ENCODE results near the gene SAMMSON.
A peak's percentile ranks its signal among the peaks of the same experiment; 100 is the strongest.

Gene SAMMSON

DNA sequence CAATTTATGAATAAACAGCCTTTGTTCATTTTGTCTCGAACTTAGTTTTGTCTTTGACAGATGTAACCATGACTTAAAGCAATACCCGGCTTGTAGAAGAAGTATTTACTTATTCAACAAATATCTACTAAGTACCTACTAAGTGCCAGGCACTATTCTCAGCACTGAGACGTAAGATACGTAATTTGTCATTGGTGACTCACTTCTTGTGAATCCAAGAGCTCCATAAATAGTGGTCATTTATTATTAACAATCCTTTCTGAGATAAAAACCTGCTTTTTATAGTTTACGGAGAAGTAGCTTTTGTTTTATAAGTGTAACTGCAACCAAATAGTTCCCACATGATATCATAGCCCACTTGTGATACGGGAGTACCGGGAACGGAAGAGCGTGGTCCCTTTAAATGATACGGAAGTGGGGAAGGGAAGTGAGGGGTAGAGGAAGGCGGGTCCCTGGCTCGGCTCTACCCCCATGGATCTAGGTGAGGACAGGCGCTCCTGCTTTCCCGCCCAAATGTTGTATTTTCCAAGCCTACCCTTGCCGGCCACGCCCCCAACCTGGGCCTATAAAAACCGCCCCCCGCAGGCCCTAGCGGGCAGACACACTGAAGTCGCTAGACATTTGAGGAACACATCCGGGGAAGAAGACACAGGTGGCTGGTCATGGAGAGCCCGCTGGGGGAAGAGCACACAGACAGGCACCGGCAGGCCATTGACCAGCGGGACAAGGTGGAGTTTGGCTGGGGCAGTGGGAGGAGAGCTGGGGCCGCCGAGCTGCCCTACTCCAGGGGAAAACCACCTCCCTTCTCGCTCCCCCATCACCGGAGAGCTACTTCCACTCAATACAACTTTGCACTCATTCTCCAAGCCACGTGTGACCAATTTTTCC, at the start of gene SAMMSON:
SAMMSON (plus strand) TSS at position 594 of the 888 bp plus-strand sequence.
- H3K4me3 ChIP-seq (ENCODE audit: control insufficient read depth, low read depth, low read length), result peak within 1 kb of the TSS; percentile 31
- peak; percentile 49 for DNase-seq (ENCODE audit: low read depth)
- TF ChIP-seq, protein P1, sequence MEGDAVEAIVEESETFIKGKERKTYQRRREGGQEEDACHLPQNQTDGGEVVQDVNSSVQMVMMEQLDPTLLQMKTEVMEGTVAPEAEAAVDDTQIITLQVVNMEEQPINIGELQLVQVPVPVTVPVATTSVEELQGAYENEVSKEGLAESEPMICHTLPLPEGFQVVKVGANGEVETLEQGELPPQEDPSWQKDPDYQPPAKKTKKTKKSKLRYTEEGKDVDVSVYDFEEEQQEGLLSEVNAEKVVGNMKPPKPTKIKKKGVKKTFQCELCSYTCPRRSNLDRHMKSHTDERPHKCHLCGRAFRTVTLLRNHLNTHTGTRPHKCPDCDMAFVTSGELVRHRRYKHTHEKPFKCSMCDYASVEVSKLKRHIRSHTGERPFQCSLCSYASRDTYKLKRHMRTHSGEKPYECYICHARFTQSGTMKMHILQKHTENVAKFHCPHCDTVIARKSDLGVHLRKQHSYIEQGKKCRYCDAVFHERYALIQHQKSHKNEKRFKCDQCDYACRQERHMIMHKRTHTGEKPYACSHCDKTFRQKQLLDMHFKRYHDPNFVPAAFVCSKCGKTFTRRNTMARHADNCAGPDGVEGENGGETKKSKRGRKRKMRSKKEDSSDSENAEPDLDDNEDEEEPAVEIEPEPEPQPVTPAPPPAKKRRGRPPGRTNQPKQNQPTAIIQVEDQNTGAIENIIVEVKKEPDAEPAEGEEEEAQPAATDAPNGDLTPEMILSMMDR (conservative IDR thresholded peaks at IDR 0.05; ENCODE audit: control insufficient read depth, insufficient read depth, low read depth, low read length), result no peak

DNA sequence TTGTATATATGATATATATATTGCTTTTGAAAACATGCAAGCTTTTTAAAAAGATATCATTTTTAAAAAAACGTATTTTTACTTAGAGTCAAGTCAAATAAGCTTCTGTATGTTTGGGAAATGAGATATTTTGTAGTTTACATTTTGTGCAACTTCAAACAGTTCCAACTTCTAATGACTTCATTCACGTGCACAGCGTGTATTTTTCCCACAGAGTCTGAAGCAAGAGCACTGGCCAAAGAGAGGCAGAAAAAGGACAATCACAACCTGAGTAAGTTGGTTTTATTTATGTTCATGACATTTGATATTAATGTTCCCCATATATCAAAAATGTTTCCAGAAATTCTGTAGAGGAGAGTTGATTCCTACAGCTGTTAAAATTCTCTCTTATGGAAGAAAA, 47.9 kb upstream of the SAMMSON start:
- H3K4me3 ChIP-seq (ENCODE audit: control insufficient read depth, low read depth, low read length), result no peak overlapping the region
- TF ChIP-seq, protein P1 (conservative IDR thresholded peaks at IDR 0.05; ENCODE audit: control insufficient read depth, insufficient read depth, low read depth, low read length), result no peak
- no peak for DNase-seq (ENCODE audit: low read depth)

DNA sequence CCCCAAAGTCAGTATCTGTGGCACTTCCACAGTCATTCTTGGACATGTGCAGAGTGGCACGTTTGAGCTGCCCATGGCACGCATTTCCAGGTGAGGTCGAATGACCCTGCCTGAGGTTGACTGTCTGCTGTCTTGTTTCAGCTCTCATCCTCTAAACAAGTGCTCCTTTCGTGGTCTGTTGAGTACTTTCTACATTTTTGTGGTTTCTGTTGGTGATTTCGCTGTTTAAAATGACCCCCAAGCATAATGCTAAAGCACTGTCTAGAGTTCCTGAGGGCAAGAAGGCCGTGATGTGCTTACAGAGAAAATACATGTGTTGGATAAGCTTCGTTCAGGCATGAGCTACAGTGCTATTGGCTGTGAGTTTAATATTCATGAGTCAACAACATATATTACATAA, 40.0 kb upstream of the SAMMSON start:
- TF ChIP-seq, protein P1 (conservative IDR thresholded peaks at IDR 0.05; ENCODE audit: control insufficient read depth, insufficient read depth, low read depth, low read length), result no peak
- no peak overlapping the region for H3K4me3 ChIP-seq (ENCODE audit: control insufficient read depth, low read depth, low read length)
- no peak for DNase-seq (ENCODE audit: low read depth)

DNA sequence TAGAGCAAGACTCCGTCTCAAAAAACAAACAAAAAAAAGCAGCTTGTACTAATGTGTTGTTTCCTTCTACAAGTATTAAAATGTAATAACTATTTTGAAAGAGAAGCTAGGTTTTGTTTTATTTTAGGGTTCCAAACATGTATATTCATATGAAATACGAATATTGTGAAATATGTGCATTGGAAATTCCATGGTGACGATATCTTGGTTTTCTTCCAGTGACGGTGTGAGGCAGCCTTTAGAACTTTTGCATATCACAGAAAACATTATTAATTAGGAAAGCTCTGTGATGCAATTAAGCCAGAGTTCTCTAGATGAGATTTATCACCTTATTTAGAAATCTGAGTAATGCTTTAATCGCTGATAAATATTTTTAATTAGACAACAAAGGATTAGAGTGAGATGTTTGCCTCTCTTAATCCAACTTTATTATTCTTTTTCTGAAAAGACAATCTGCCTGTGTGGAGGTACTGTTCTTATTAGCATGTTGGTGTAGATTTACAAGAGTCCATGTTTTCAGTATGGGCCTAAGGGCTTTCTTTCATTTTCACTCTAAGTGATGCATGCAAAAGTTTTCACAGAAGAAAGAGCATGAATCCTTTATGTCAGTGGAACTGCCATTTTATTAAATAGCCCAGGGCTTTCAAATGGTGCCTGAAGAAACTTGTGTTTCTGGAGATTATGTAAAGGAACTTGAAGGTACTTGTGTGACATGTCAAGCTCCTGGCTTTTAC, 37.7 kb upstream of the SAMMSON start:
- TF ChIP-seq, protein P1 (conservative IDR thresholded peaks at IDR 0.05; ENCODE audit: control insufficient read depth, insufficient read depth, low read depth, low read length), result no peak
- DNase-seq (ENCODE audit: low read depth), result no peak
- H3K4me3 ChIP-seq (ENCODE audit: control insufficient read depth, low read depth, low read length), result no peak overlapping the region

DNA sequence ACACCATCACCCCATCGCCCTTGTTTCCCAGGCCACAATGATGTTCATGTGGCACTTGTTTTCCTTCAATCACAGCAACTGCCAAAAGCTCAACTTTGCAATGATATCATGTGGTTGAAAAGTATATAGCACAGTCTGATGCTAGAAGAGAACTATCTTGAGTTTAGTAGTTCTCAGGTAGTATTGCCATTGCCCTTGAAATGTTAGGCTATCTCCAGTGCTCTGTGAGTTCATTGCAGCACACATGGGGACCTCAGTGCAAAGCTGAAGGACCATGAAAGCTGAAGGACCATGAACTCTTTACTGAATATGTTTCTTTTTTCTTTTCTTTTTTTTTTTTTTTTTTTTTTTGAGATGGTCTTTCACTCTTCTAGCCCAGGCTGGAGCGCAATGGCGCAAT, 35.9 kb upstream of the SAMMSON start:
- TF ChIP-seq, protein P1 (conservative IDR thresholded peaks at IDR 0.05; ENCODE audit: control insufficient read depth, insufficient read depth, low read depth, low read length), result no peak
- DNase-seq (ENCODE audit: low read depth), result no peak
- no peak overlapping the region for H3K4me3 ChIP-seq (ENCODE audit: control insufficient read depth, low read depth, low read length)

DNA sequence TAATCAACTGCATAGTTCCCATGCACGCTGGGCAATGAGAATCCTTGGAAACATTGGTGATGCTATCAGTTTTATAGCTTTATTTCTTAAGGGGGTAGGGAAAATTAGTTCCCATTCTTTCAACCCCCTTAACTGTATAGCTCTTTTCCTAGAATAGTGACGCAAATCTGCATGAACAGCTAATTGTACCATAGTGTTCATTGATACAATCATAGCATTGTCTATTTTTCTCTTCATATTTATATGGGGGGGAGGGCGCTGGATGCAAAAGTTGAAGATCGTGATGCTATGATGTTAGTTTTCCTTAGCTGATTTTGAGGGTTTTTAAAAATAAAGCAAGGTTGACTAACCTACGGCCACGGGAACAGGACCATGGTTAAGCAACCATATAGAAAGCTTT, 32.4 kb upstream of the SAMMSON start:
- TF ChIP-seq, protein P1 (conservative IDR thresholded peaks at IDR 0.05; ENCODE audit: control insufficient read depth, insufficient read depth, low read depth, low read length), result no peak
- H3K4me3 ChIP-seq (ENCODE audit: control insufficient read depth, low read depth, low read length), result no peak overlapping the region
- no peak for DNase-seq (ENCODE audit: low read depth)

All from fibroblast of mammary gland (primary cell).